Muscle of back (tissue), 11 donors: ENCODE measurements around the gene ITPK1. TPM values are rescaled to one million over a fixed set of nuclear protein-coding genes. Genes with fewer than 3 reads are reported as not detected.

Source experiments
- DNase-seq, 3 donors: peaks; one replicate each; pipeline versions ENCODE4 v3.0.0 to v3.0.0-alpha.2; 2013
- polyA plus RNA-seq, 10 donors: library from polyadenylated mRNA; unstranded; fragments of 120-200 nt; gene quantifications; one replicate each; pipeline ENCODE4 v1.2.1, GENCODE V29; 2013; ENCODE audit not compliant: insufficient read length in 10 of 10

ITPK1 gene
- polyA plus RNA-seq, 10 donors: 10.0 to 21.2 (median 14.4) TPM

DNA sequence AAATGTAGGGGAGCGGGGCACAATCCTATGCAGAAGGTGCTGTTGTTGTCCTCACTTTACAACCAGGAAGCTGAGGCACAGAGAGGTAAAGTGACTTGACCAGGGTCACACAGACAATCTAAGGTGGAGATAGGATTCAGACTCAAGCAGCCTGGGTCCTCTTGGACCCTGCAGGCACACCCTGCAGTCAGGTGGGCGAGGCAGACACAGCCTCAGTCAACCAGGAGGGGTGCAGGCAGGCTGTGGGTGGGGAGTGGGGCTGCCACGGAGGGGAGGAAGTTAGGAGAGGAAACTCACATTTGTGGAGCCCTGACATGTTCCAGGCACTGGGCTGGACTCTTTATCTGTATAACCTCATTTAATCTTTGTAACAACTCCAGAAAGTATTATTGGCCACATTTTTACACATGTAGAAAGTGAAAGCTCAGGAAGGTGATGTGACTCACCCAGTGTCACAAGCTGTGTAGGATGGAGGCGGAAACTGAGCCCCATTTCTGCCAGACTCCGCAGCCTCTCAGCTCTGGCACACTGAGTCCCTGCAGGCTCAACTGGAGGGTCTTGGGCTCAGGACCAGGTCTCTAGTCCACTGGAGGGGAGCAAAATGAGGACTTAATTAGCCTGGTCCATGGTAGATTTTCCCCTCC lies 217.7 kb downstream of the ITPK1 start:
- DNase-seq: no peak

DNA sequence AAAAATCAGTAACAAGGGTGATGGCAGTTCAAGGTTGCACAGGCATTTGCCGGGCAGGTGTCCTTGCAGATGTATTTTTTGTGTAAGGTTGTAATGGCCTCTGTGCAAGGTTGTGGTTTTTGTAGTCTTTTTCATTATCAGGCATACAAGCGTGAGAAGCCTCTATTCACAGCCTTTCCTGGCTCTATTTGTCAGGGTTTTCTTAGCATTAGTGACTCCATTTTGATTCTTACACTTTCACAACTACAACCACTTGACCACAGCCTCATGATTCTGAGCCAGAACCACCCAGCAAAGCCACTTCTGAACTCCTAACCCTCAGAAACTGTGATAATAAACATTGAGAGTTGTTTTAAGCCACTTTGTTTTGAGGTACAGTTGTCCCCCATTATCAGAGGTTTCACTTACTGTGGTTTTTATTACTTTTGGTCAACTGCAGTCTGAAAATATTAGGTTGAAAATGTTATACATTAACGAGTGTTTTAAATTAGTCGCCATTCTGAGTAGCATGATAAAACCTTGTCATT lies 220.3 kb downstream of the ITPK1 start:
- DNase-seq: no peak

DNA sequence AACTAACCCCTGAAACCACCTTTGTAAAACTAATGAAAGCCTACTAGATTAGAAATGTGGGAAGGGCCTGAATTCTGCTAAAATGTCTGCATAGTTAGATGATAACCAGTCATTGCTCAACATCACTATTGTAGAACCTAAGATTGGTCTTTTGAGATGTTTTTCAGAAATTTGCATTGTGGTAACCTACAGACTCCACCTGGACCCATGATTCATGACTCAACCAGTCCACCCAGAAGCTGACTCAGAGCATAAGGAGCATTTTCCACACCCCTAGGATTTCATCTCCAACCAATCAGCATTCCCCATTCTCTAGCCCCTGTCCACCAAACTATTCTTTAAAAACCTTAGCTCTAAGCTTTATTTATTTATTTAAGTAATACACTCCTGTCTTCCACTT lies 223.1 kb downstream of the ITPK1 start:
- no peak for DNase-seq

DNA sequence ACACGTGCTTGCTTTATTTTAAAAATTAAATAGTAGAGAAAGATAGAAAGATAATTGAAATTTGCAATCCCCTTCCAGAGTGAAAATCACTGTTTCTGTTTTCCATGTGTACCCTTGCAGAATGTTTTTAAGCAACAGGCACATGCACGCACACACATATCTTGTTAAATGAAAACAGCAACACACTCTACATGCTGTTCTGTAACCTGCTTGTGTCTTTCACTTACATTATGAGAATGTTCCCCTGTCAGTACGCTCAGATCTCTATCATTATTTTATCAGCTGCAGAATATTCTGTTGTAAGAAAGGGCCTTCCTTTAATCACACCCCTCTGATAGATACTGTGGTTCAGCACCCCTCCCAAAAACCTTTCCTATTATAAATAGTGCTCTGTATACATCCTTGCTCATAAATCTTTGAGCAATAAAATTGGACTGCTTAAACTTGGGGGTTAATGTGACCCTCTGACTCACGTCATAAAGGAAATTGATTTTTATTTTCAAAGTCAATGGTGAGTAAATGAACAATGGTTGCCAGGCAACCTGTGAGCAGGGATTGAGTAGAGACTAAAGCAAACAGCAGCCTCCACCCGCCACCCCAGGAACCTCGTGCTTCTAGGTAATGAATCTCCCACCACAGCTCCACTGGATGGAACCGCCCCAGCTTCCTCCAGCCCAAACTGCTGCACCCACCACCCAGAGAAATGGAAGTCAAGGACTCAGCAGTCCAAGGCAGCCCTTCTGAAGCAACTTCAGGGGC lies 224.7 kb downstream of the ITPK1 start:
- no peak for DNase-seq

DNA sequence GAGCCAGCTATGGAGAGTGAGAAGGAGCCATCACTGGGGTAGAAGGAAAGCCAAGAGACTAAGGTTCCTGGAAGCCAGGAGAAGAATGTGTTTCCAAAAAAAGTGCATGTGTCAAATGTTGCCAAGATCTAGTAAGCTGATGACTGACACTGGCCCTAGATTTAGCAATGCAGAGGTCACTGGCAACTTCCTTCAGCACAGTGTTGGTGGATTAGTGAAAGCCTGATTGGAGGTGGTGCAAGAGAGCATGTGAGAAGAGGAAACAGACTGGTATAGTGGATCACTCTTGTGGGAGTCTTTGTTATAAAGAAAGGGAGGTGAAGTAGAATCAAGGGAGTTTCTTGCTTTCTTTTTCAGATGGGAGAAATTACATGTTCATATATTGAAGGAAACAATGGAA lies 226.8 kb downstream of the ITPK1 start:
- DNase-seq: no peak

DNA sequence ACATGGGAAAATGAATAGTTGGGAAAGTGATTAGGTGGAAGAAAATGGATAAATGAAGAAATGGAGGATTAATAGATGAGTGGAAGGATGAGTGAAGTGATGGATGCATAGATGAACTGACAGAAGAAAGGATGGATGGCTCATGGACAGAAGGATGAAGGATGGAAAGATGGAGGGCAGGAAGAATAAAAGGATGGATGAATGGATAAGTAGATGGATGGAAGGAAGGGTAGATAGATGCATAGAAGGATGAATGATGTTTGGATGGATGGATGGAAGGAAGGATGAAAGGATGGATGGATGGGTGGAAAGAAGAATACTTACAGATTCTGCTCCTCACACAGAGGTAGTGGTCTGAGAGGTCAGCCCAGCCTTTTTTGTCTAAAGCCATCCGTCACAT lies 228.6 kb downstream of the ITPK1 start:
- DNase-seq: no peak

Other genes with a start within 250 kb of the ITPK1 start
- 1 to 10 TPM in 2 of 10 donors, under 1 TPM in 2, not detected in 6; 0.22 to 2.1 (median 0.74) TPM for gene CHGA, start 192.8 kb downstream of the ITPK1 start, polyA plus RNA-seq
- 10 to 100 TPM; 19.6 to 26.1 (median 22.9) TPM for gene MOAP1, start 69.0 kb upstream of the ITPK1 start, polyA plus RNA-seq
- 10 to 100 TPM; 14.3 to 19.0 (median 16.2) TPM for gene LYSET, start 69.4 kb upstream of the ITPK1 start, polyA plus RNA-seq
- 10 to 100 TPM in 2 of 10 donors, 1 to 10 TPM in 8; 7.5 to 12.0 (median 8.4) TPM for gene GON7, start 91.1 kb upstream of the ITPK1 start, polyA plus RNA-seq
- gene UBR7, start 91.3 kb upstream of the ITPK1 start, polyA plus RNA-seq: 10 to 100 TPM; 24.0 to 30.4 (median 25.2) TPM
- 10 to 100 TPM; 18.6 to 26.1 (median 21.7) TPM for gene BTBD7, start 217.1 kb upstream of the ITPK1 start, polyA plus RNA-seq
- 1 to 10 TPM in 1 of 10 donors, under 1 TPM in 8, not detected in 1; 0.29 to 1.2 (median 0.53) TPM for gene COX8C, start 231.3 kb upstream of the ITPK1 start, polyA plus RNA-seq